IMR-90 (cell line): ENCODE data around the gene ADGRV1.

Experiments
- CEBPB ChIP-seq: IDR thresholded peaks from 2 replicates; pipeline ENCODE4 v1.6.1; 2012; ENCODE audit warnings: low read depth, low read length, improper control_type of control experiment
- CHD1 ChIP-seq: IDR thresholded peaks from 2 replicates; pipeline ENCODE4 v1.6.1; 2012; ENCODE audit warnings: low read depth, low read length, improper control_type of control experiment
- MAFK ChIP-seq: IDR thresholded peaks from 2 replicates; pipeline ENCODE4 v1.6.1; 2012; ENCODE audit warnings: low read depth, low read length, improper control_type of control experiment
- MAZ ChIP-seq: IDR thresholded peaks from 2 replicates; pipeline ENCODE4 v1.6.1; 2012; ENCODE audit warnings: low read depth, mild to moderate bottlenecking, low read length, improper control_type of control experiment, moderate library complexity, borderline replicate concordance
- POLR2A ChIP-seq: IDR thresholded peaks from 2 replicates; pipeline ENCODE4 v1.6.1; 2012; ENCODE audit warnings: mild to moderate bottlenecking, low read depth, low read length
- RAD21 ChIP-seq: IDR thresholded peaks from 2 replicates; pipeline ENCODE4 v1.6.1; 2012; ENCODE audit warnings: low read length, improper control_type of control experiment
- RCOR1 ChIP-seq: IDR thresholded peaks from 2 replicates; pipeline ENCODE4 v1.6.1; 2012; ENCODE audit warnings: mild to moderate bottlenecking, low read length, improper control_type of control experiment; ENCODE audit not compliant: insufficient replicate concordance
- RFX5 ChIP-seq: IDR thresholded peaks from 2 replicates; pipeline ENCODE4 v1.8.0; 2012; ENCODE audit warnings: low read depth, mild to moderate bottlenecking, low read length, moderate library complexity
- SMC3 ChIP-seq: fragments of 150-350 bp; IDR thresholded peaks from 2 replicates; pipeline ENCODE4 v1.6.1; 2016; ENCODE audit warnings: low read depth, mild to moderate bottlenecking, antibody characterized with exemption, low read length, moderate library complexity
- TF ChIP-seq, protein P1 (sequence below): conservative IDR thresholded peaks from 2 replicates; pipeline ENCODE4 v1.5.1; 2012; ENCODE audit warnings: mild to moderate bottlenecking, low read depth, low read length, improper control_type of control experiment
- TF ChIP-seq, protein P2 (sequence below): fragments of 150-350 bp; IDR thresholded peaks from 2 replicates; pipeline ENCODE4 v1.6.1; 2016; ENCODE audit warnings: low read depth, mild to moderate bottlenecking, low read length, moderate library complexity, borderline replicate concordance
- TF ChIP-seq, protein P3 (sequence below): fragments of 150-350 bp; IDR thresholded peaks from 2 replicates; pipeline ENCODE4 v1.6.1; 2017; ENCODE audit warnings: mild to moderate bottlenecking, antibody characterized with exemption, low read length, low read depth

DNA sequence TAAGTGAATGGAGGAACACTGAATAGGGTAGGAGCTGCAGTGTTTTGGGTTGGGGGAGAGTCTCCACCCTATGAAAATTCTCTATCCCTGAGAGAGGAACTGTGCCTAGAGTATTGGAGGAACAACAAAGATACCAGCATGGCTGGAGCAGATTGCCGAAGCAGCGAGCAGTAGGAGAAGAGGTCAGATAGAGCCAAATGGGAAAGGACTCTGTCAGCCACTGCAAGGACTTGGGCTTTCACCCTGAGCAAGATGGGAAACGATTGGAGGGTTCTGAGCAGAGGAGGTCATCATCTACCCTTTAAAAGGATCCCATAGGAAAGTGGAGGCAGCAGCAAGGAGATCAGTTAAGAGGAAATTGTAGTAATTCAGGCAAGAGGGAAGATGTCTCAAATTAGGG is 24.8 kb upstream of the ADGRV1 start:
- TF ChIP-seq POLR2A (no peak), RFX5 (no peak), RCOR1 (no peak), CEBPB (no peak), MAFK (no peak), CHD1 (no peak), RAD21 (no peak), SMC3 (no peak), MAZ (no peak)
- TF ChIP-seq, protein P1, sequence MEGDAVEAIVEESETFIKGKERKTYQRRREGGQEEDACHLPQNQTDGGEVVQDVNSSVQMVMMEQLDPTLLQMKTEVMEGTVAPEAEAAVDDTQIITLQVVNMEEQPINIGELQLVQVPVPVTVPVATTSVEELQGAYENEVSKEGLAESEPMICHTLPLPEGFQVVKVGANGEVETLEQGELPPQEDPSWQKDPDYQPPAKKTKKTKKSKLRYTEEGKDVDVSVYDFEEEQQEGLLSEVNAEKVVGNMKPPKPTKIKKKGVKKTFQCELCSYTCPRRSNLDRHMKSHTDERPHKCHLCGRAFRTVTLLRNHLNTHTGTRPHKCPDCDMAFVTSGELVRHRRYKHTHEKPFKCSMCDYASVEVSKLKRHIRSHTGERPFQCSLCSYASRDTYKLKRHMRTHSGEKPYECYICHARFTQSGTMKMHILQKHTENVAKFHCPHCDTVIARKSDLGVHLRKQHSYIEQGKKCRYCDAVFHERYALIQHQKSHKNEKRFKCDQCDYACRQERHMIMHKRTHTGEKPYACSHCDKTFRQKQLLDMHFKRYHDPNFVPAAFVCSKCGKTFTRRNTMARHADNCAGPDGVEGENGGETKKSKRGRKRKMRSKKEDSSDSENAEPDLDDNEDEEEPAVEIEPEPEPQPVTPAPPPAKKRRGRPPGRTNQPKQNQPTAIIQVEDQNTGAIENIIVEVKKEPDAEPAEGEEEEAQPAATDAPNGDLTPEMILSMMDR, result no peak
- TF ChIP-seq, protein P2, sequence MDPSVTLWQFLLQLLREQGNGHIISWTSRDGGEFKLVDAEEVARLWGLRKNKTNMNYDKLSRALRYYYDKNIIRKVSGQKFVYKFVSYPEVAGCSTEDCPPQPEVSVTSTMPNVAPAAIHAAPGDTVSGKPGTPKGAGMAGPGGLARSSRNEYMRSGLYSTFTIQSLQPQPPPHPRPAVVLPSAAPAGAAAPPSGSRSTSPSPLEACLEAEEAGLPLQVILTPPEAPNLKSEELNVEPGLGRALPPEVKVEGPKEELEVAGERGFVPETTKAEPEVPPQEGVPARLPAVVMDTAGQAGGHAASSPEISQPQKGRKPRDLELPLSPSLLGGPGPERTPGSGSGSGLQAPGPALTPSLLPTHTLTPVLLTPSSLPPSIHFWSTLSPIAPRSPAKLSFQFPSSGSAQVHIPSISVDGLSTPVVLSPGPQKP, result no peak
- TF ChIP-seq, protein P3, sequence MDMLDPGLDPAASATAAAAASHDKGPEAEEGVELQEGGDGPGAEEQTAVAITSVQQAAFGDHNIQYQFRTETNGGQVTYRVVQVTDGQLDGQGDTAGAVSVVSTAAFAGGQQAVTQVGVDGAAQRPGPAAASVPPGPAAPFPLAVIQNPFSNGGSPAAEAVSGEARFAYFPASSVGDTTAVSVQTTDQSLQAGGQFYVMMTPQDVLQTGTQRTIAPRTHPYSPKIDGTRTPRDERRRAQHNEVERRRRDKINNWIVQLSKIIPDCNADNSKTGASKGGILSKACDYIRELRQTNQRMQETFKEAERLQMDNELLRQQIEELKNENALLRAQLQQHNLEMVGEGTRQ, result no peak
